Activated naive CD4-positive, alpha-beta T cell (primary cell): ENCODE measurements around the gene AP5S1.

Experiments used
- DNase-seq, 4 experiments: peaks; one replicate each; lab custom pipeline; 2025; lab: John Stamatoyannopoulos, UW

AP5S1 gene

GRCh38 chr20:3875378-3875974 is 55.1 kb downstream of the AP5S1 start:
- DNase-seq, result no peak

- no peak for DNase-seq
These were observed 55.7 kb downstream of the AP5S1 start for GRCh38 chr20:3876000-3876399.

- DNase-seq, result no peak
These were observed 56.3 kb downstream of the AP5S1 start for GRCh38 chr20:3876676-3877075.
